ENCODE results near the gene DNAI1.

DNA sequence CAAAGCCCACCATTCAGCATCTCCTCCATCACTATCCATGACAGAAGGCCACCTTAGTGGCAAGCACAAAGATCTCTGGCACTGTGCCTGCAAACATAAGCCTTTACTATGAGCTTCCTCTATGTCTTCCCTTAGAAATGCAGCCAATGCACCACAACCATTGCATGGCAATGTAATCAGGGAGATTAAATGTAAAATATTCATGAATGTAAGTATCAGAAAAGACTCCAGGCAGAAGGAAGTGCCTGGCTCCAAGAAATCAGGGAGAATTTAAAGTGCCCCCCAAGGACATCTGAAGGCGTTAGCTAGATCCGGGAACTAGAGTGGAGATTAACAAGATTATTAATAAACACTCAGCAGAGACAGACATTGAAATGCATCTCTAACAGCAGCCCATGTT, 49.5 kb upstream of the DNAI1 start:
- TF ChIP-seq, protein P1, sequence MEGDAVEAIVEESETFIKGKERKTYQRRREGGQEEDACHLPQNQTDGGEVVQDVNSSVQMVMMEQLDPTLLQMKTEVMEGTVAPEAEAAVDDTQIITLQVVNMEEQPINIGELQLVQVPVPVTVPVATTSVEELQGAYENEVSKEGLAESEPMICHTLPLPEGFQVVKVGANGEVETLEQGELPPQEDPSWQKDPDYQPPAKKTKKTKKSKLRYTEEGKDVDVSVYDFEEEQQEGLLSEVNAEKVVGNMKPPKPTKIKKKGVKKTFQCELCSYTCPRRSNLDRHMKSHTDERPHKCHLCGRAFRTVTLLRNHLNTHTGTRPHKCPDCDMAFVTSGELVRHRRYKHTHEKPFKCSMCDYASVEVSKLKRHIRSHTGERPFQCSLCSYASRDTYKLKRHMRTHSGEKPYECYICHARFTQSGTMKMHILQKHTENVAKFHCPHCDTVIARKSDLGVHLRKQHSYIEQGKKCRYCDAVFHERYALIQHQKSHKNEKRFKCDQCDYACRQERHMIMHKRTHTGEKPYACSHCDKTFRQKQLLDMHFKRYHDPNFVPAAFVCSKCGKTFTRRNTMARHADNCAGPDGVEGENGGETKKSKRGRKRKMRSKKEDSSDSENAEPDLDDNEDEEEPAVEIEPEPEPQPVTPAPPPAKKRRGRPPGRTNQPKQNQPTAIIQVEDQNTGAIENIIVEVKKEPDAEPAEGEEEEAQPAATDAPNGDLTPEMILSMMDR (conservative IDR thresholded peaks at IDR 0.05; ENCODE audit: low read depth, low read length) = no peak
- TF ChIP-seq MXI1 (IDR thresholded peaks at IDR 0.05; ENCODE audit: borderline replicate concordance, low read depth, low read length) (no peak), POLR2A (IDR thresholded peaks at IDR 0.05; ENCODE audit: low read depth, low read length) (no peak), NFE2L2 (IDR thresholded peaks at IDR 0.05; ENCODE audit: low read depth, low read length) (no peak), CEBPB (IDR thresholded peaks at IDR 0.05; ENCODE audit: low read depth, low read length) (no peak)

Measured in IMR-90 (cell line).